ENCODE measurements around the gene PCDH9.

The PCDH9 gene

DNA sequence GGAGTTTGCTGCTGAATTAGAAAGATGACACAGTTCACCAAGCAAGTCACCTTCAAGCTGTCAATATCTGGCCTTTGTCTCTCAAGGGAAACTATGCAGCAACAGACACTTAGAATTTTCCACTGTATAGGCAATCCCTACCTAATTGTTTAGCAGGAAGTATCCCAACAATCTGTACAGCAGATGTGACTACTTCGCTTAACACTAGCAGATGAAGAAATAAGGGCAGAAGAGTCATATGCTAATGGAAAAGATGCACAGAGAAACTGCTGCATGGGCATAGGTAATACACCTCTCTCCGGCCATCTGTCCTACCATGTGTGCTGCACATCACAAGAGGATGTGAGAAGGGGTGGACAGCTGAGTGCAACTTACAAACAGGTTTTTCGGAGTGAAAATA is 851.2 kb downstream of the PCDH9 start:
- no peak for DNase-seq (ENCODE audit: low read depth in 3 of 3)

DNA sequence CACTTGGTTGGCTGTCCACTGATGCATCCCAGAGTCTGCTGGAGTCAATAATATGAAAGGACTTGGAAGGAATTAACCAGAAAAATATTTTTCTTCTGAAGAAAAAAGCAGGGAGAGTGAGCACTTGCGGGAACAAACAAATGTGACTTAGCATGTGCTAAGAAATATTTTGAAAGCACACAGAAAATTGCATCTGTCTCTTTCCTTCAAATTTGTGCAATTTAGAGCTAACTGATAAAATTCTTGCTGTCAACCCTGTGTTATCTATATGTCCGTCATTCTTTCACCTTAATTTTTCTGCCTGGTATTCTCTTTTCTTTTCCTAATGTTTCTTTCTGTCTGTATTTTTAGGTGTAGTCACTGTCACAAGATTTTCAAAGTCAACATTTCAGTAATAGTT is 852.6 kb downstream of the PCDH9 start:
- no peak for DNase-seq (ENCODE audit: low read depth in 3 of 3)

DNA sequence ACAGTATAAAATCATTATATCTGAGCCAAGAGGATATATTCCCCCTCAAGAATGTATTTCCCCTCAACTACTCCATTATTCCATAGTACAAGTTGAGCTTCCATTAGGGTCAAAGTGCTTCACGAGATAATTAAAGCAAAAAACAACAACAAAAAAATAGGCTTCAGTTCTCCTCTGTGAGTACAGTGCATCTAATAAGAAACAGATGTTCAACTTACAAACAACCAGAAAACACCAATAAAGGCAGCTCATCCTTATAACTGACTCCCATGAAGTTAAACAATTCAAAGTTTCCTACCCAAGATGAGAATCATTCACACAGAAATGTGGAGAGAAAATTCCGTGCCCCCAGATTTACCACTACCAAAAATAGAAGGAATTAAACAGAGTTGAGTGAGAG is 854.4 kb downstream of the PCDH9 start:
- DNase-seq (ENCODE audit: low read depth in 3 of 3): no peak

DNA sequence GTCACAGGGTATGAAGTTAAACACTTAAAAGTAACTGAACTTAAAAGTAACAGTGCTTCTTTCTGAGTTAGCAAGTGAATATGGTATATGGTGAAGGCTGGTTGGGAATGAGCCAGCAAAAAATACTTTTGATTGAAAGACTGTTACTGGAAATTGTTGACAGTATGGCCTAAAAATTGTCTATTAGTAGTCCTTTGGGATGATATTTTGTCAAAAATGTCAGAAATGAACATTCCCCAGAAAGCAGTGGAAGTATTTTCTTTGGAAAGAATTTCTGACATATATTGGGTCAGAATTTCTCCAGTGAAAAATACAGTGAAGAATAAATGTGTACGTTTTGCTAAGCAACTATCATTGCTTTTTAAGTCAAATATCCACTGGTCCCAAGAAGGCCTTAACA is 860.5 kb downstream of the PCDH9 start:
- DNase-seq (ENCODE audit: low read depth in 3 of 3): no peak

DNA sequence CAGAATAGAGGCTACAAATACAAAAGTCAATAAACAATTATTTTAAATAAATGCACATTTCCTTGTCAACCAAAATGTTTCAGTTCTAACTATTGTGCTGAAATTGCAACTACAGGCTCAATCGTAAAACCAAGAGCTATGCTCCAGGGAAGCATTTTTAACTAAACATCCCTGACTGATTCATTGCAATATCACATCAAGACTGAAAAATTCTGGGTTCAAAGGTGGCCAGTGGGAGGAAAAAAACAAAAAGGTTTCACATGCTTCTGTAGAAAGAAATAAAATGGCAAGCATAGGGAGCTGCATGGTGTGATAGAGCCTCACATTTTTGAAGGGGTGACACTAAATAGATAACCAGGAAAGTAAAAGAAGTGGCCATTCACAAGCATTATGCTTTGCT is 862.8 kb downstream of the PCDH9 start:
- DNase-seq (ENCODE audit: low read depth in 3 of 3): no peak

DNA sequence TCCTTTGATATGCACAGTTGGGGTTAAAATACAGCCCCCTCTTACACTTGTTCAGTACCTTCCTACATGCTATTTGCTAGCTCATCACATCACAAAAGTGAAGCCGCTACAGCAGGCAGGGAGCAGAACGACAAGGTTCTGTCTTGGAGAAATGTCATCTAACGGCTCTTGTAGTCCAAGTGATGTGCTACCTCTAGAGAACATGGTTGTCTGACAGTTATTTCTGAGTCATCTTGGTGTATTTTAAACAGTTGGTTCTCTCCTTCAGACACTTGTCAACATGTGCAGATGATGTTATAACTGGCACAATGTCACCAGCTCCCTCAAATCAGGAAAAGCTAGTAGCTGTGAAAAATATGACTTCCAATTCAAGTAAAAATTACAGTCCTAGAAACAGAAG is 865.0 kb downstream of the PCDH9 start:
- DNase-seq (ENCODE audit: low read depth in 3 of 3): no peak

DNA sequence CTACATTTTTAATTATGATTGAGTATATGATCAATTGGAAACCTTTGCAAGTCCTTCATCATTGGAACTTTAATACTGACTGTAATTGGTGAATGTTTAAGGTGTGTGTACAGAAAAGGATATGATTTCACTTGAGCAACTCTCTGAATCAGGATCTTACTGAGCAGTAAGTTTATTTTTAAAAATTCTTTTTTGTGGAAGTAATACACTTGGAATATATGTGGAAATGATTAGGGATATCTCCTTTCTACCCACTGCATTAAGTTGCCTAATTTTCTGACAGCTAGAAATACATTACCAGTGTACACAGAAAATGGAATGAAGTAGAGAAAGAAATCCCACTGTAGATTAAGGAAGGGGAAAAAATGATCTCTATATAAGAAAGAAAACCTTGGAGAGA is 865.8 kb downstream of the PCDH9 start:
- no peak for DNase-seq (ENCODE audit: low read depth in 3 of 3)

DNA sequence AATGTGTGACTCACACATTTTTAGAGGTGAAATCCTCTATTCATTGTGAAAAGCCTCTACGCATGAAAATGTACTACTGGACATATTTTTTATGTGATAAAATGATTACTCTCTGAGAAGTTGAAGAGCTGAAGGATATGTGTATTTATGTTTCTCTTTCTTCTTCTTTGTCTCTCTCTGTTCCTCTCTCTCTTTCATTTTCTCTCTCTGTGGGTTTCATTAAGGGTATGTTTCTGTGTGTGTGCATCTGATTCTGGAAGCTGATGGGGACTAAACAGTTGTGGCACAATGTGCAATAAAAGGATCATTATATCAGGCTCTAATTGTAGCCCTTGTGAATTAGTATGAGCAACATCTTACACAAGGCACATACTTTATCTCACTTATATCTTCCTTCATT is 867.7 kb downstream of the PCDH9 start:
- no peak for DNase-seq (ENCODE audit: low read depth in 3 of 3)

DNA sequence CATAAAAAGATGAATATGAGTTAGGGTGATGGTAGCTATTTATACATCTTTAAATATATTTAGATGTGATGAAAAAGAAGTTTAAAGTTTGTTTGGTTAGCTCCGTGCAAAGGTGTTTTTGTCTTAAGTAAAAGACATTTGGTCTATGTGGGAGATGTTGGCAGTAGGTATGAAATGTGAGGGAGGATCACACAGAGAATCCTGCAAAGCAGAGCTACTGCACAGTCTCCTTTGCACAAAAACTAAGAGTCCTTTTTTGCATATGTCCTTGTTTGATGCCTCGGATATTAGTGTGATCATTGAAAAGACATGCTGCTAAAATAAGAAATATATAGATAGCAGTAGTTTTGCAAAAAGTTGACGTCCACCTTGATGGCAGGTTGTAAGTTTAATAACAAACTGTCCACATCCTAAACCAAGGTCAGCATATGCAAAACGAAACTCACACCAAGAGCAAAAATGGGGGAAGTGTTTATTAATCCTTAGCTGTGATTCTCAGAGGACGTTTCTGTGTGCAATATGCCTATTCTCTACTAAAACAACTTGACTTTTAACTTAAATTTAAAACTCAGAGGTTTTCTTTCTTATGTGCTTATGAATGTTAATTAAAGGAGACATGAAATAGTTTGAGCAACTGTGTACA is 870.1 kb downstream of the PCDH9 start:
- no peak for DNase-seq (ENCODE audit: low read depth in 3 of 3)

DNA sequence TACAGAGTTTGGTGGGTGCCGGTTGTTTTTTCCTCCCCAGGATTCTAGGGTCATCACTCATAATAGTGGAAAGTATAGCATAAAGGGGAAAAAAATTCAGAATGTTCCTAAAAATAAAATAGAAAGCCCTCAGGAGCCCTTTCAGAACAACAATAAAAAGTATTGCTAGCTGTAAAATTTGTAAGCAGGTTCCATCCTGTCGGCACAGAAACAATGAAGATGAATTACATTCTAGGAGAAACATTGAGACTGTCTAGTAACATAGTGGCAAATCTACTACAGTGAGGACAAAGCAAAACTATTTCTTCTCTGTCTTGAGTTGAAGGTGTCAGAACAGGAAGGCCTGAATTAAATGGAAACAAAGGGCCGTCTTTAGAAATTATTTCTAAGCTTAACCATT is 870.7 kb downstream of the PCDH9 start:
- DNase-seq (ENCODE audit: low read depth in 3 of 3): no peak

DNA sequence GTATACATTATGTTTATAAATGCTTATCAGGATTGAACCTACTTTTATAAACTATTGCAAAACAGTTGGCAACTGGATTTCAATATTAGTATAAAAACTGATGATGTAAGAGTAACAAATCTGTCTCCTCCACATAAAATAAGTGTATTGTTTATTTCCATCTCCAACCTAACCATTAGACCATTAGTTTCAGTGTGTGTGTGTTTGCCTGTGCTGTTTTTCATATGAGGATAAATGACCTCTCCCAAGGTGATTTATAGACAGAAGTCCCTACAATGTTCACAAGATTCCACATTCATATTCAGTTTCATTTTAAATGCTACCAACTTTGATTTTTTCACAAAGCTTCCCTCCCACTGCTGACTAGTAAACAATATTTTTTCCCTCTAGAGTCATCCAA is 871.6 kb downstream of the PCDH9 start:
- no peak for DNase-seq (ENCODE audit: low read depth in 3 of 3)

DNA sequence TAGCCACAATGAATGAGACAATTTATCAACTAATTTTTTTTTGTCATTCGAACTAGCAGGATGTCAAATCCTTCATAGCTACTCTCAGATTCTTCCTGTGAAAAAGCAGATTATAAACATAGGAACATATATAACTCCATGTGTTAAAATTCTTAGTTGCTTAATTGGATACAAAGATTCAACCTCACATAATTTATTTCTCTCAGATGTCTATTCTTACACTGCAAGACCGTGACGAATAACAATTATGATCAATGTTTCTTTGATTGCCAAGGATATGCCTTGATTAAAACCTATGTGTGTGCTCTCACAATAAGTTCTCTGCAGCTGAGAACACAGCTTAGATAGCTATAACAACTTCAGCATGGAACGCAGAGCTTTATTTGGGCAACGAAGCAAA is 872.7 kb downstream of the PCDH9 start:
- no peak for DNase-seq (ENCODE audit: low read depth in 3 of 3)

DNA sequence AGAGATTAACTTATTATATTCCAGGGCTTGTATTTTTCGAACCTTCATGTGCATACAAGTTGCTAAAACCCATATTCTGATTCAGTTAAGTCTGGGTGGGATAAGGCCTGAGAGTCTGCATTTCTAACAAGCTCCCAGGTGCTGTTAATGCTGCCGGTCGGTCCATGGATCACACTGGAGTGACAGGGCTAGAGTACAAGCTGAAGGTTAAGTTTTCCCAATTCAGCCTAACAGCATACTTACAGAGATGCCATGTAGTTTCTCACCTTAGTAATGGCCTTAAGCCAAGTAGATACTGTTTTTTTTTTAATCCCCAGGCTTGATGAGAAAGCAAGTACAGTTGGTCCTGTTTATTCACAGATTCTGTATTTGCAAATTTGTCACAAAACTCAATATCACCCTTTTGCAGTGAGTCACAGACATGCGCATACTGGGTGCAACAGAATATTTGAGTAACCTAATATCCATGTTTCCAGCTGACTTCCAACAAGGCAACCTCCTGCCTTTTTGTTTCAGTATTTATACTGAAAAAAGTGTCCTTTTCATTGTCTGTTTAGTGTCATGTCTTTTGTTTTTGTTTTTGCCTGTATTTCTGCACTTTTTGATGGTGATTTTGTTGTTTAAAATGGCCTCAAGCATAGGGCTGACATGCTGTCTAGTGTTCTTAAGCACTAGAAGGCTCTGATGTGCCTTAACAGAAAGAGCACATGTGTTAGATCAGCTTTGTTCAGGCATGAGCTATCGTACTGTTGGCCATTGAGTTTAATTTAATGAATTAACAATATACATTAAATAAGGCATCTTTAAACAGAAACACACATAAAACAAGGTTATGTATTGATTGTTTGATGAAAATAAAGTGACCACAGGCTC is 875.0 kb downstream of the PCDH9 start:
- DNase-seq (ENCODE audit: low read depth in 3 of 3): no peak

DNA sequence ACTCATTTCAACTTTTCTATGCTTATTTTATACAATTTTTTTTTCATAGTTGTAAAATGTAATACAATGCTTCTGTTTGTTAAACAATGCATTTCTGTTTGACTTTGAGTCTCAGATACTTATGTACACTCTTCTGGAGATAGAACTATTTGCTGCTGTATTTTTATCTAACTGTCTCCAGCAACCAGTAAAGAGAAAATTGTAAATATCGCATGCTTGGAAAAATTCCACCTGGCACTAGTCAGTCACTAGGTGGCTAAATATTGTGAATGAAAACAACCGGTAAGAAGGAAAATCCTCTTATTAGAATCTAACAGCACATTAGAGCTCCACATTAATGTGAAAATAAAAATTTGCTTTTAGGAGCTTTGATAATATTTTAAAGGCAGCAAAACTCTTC is 876.5 kb downstream of the PCDH9 start:
- no peak for DNase-seq (ENCODE audit: low read depth in 3 of 3)

DNA sequence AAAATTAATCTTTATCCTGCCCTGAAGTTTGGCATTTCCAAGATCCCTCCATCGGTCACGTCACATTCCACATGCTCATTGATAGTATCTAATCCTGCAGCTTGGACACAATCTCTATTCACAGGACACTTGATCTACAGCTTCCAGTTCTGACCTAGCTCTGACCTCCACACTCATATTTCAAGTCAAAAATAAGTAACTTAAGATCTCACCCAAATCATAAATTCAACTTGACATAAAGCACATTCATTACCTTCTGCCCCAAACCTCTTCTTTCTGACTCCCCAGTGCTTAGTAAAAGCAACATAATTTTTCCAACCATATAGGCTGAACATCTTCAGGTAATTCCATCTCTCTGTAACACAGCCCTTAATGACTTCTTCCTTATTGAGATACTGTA is 880.2 kb downstream of the PCDH9 start:
- no peak for DNase-seq (ENCODE audit: low read depth in 3 of 3)

DNA sequence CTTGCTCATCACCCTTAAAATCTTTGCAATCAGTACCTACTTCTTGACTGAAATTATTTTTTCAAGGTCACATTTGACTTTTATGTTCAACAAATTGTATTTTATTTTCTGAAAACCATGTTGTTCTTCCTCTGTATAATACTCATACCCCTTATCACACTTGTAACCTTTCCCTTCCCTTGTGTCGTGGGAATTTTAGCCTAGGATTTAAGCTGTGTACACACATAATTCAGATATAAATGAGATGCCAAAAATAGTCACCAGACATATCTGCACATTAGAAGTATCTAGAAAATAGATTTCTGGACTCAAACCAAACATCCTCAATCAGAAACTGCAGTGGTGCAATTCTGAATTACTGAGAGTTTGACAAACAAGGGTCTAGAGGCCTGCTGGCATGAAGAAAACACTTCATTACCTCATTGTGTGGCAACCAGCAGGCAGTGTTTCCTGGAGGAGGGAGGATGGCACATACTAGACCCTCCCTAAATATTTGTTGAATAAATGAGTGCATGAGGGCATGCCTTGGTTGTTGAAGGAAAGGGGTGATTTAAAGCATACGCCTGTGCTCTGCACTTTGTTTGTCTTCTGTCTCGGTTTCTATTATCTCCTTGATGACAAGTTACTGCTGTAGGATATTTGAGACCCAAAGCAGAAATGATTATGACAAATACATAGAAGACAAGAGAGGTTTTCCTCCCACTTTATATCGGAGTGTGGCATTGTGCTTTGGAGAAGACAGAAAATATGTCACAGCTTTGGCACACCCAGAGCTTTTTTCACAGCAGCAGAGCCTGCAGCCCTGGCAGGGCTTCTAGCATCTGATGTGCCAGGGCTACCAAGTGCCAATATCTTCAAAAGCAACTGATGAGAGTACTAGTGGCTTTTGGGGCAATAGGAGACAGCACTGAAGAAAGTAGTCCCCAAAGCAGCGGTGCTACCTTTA is 881.1 kb downstream of the PCDH9 start:
- no peak for DNase-seq (ENCODE audit: low read depth in 3 of 3)

DNA sequence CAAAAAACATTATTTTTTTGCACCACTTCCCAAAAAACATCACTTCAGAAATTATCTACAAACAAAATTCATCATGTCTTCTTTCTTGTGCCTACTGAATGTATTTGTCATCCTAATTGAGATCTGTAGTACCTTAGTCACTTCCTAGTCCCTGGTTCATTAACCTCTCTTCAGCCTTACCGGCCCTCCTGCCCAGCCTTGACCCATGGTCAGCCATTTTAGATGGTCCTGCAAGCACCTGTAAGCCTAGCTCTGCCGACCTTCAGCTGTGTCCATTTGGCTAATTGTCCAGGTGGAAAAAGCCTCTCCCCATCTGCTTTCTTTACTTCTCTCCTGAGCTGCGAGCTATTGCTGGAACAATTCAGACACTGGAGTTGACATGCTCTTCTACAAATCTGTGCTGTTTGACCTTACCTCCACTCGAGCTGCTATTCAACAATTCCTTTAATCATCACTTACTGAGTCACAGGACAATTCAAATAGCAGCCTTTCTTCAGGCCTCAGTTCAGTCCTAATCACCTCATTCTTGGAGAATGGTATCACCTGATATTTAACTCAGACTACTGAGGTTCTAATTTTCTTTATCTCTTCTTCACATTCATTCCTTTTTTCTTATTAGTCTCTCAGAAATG is 882.5 kb downstream of the PCDH9 start:
- DNase-seq (ENCODE audit: low read depth in 3 of 3): no peak

DNA sequence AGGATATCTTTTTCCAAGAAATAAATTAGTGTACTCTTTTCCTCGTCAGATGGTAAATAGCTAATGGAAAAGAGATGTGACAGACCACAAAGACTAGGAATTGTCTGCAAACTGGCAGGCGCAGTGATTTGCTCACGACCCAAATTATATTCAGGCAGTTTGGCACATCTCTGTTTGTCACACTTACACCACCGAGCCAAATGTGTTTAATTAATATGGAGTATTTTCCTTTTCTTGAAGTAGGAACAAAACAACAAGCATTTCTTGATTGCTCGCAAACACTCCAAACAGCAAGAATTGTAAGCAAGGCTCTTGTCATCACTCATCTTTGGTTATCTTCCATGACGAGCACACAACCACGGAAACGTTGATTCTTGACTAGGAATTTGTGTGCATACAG is 884.2 kb downstream of the PCDH9 start:
- DNase-seq (ENCODE audit: low read depth in 3 of 3): no peak

DNA sequence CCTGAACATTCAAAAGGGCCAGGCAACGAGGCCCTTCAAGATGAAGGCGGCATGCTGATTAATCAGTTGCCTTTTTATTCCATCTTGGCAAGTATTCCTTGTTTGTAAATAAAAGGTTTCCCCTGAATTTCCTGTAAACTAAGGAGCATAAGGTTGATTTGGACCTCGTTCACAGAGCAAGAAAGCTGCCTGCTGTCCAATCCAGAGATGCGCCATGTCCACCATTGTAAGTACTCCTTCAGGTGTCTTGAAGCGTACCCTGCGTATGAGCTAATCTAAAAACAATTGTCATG is 884.7 kb downstream of the PCDH9 start:
- no peak for DNase-seq (ENCODE audit: low read depth in 3 of 3)

DNA sequence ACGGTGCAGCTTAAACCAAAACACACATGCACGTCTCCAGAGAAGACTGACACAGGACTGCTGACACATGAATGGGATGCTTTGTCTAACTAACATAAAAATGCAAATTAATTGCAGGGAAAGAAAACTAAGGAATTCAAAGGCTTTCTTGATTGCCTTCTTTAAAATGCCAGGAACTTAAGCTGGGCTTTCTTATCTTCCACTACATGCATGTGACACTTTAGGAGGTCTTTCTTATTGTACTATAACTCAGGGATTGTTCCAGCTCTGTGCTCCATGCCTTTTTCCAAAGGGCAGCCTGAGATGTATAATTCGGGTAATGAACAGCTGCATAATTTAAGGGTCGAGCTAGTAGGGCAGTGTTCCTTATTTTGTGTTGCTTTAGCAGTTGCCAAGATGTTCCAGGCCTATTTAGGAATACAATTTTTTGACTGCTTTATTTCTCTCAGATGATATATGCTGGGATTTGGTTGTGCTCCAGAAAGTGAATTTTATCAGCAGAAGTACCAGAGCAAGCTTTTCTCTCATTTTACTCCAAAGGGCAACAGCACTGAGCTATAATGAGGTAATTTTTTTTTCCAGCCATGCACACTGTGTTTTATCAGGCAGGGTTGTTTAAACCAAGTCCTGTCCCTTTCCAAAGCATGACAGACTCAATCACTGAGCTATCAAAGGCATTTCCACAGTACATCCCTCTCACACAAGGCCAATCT is 885.2 kb downstream of the PCDH9 start:
- DNase-seq (ENCODE audit: low read depth in 3 of 3): no peak

DNA sequence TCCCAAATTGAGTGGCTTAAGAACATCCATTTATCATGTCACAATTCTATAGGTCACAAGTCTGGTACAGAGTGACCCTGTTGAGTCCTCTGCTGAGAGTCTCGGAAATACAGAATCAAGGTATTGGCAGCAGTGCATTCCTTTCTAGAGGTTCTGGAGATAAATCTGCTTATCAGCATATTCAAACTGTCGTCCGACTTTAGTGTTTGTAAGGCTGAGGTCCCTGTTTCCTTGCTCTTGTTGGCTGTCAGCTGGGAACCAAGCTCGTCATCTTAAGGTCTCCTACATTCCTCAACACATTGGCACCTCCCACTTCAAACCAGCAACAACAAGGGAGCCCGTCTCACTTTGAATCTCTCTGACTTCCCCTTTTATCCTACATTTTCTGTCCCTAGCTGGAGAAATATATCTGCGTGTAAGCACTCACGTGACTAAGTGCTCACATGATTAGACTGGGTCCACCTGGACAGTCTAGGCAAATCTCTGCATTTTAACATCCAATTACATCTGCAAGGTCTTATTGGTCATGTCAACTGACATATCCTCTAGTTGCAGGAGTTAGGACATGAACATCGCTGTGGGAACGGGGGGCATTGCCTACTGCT is 886.8 kb downstream of the PCDH9 start:
- DNase-seq (ENCODE audit: low read depth in 3 of 3): no peak

All from stimulated activated CD4-positive, alpha-beta T cell treated with anti-CD3 and anti-CD28 coated beads, TNF-alpha, amount 100 ng/mL, for 4 hours (primary cell).